OCI-LY7 (cell line): Measurements from ENCODE around the gene FAM131C. TPM values are rescaled to one million over a fixed set of nuclear protein-coding genes. Genes with fewer than 3 reads are reported as not detected.

ENCODE experiments used
- BruUV-seq: library from RNA; stranded (reverse); fragments of 400-500 nt; replicated peaks from 2 replicates; lab custom pipeline; 2021; lab: Mats Ljungman, UMichigan
- CTCF ChIA-PET: fragments of 300-600 bp; sonication (Branson Sonifier 250); formaldehyde crosslinking; loops from one replicate; lab custom pipeline; 2022; ENCODE audit warnings: antibody characterized with exemption; ENCODE audit not compliant: unreplicated experiment; lab: Charles Lee
- POLR2A ChIA-PET: fragments of 300-600 bp; sonication (Branson Sonifier 250); formaldehyde crosslinking; loops from one replicate; lab custom pipeline; 2022; ENCODE audit warnings: antibody characterized with exemption; lab: Charles Lee
- DNase-seq: peaks from one replicate; pipeline ENCODE4 v3.0.0-alpha.2; 2015; ENCODE audit warnings: low spot score
- H2AFZ ChIP-seq: fragments of 200-600 bp; sonication (generic), shearing (Covaris generic); 2 replicates; pipeline ENCODE4 v1.6.1; 2014; ENCODE audit warnings: mild to moderate bottlenecking, antibody characterized with exemption, low read length, moderate library complexity
- H3K27ac ChIP-seq: fragments of 200-600 bp; sonication (generic); 2 replicates; pipeline ENCODE4 v1.5.1; 2014; ENCODE audit warnings: mixed run types, low read depth, mild to moderate bottlenecking, moderate library complexity, low read length, inconsistent platforms; ENCODE audit not compliant: poor library complexity, severe bottlenecking
- H3K36me3 ChIP-seq: fragments of 200-600 bp; sonication (generic); 2 replicates; pipeline ENCODE4 v1.6.1; 2014; ENCODE audit warnings: mild to moderate bottlenecking, antibody characterized with exemption, low read length, moderate library complexity, mixed read lengths; ENCODE audit not compliant: insufficient read depth
- H3K4me1 ChIP-seq: fragments of 200-600 bp; sonication (generic); 2 replicates; pipeline ENCODE4 v1.5.1; 2014; ENCODE audit warnings: mild to moderate bottlenecking, low read length; ENCODE audit not compliant: insufficient read depth, poor library complexity, severe bottlenecking
- H3K4me2 ChIP-seq: fragments of 200-600 bp; sonication (generic); 2 replicates; pipeline ENCODE4 v1.6.1; 2014; ENCODE audit warnings: mild to moderate bottlenecking, low read length
- H3K4me3 ChIP-seq: fragments of 200-600 bp; sonication (generic); 2 replicates; pipeline ENCODE4 v1.5.1; 2014; ENCODE audit warnings: mild to moderate bottlenecking, low read depth, low read length; ENCODE audit not compliant: poor library complexity, severe bottlenecking
- H3K79me2 ChIP-seq: fragments of 200-600 bp; sonication (generic); 2 replicates; pipeline ENCODE4 v1.6.1; 2016; ENCODE audit warnings: low read depth, mild to moderate bottlenecking, low read length, moderate library complexity, mixed read lengths; ENCODE audit not compliant: insufficient read depth
- H3K9me2 ChIP-seq: fragments of 200-600 bp; sonication (generic); 2 replicates; pipeline ENCODE4 v1.6.1; 2016; ENCODE audit warnings: mild to moderate bottlenecking, low read length, mixed read lengths; ENCODE audit not compliant: insufficient read depth
- H3K9me3 ChIP-seq: fragments of 200-600 bp; sonication (generic); 2 replicates; pipeline ENCODE4 v1.6.1; 2014; ENCODE audit warnings: mild to moderate bottlenecking, mixed run types, low read length, mixed read lengths
- H4K20me1 ChIP-seq: fragments of 200-600 bp; sonication (generic); 2 replicates; pipeline ENCODE4 v1.6.1; 2014; ENCODE audit warnings: mild to moderate bottlenecking, antibody characterized with exemption, low read length, moderate library complexity, mixed read lengths; ENCODE audit not compliant: insufficient read depth
- EZH2phosphoT487 ChIP-seq: fragments of 200-600 bp; sonication (generic); IDR thresholded peaks from 2 replicates; pipeline ENCODE4 v1.6.1; 2018; ENCODE audit warnings: low read depth, borderline replicate concordance, mild to moderate bottlenecking, mixed run types, antibody characterized with exemption, low read length, moderate library complexity, mixed read lengths
- intact Hi-C: fragments of 100-400 bp; cut with micrococcal nuclease; formaldehyde crosslinking; loops from one replicate; pipeline ENCODE4 v1.10.0; 2022; ENCODE audit not compliant: unreplicated experiment
- total RNA-seq, 2 experiments: library from RNA; depleted of rRNA in 1 of 2; stranded (reverse); fragments of >200 nt in 1 of 2; shearing (Covaris generic) in 1 of 2; gene quantifications; 2 replicates each; pipeline ENCODE4 v1.2.3, GENCODE V29; 2014 to 2022
- TF ChIP-seq, protein P1 (sequence below): fragments of 200-600 bp; sonication (generic); conservative IDR thresholded peaks from 2 replicates; pipeline ENCODE4 v1.5.1; 2014; ENCODE audit warnings: mild to moderate bottlenecking, antibody characterized with exemption, low read length, moderate library complexity, mixed read lengths

Gene FAM131C
- total RNA-seq, 2 experiments from 2014 or later: not detected

DNA sequence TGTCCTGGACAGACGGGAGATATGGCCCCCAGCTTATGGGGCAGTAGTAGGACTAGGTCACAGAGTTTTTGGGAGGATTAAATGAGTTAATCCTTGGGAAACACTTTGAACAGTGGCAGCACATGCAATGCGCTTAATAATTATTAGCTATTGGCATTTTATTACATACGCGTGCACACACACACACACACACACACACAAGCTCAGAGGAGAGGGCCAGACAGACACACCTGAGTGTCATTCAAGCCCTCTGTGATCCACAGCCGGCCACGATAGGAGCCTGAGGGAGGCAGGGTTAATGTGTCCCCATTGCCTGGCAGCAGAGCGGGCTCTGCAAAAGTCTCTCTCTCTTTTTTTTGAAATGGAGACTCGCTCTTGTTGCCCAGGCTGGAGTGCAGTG lies 44.5 kb upstream of the FAM131C start:
- Histone ChIP-seq H3K4me2 (no peak overlapping the region), H3K27ac (no peak overlapping the region), H4K20me1 (no peaks in the 10 kb centered on the region), H2AFZ (no peak overlapping the region), H3K9me3 (no peaks in the 10 kb centered on the region), H3K36me3 (no peaks in the 10 kb centered on the region), H3K79me2 (no peaks in the 10 kb centered on the region), H3K4me3 (no peak overlapping the region), H3K4me1 (no peaks in the 10 kb centered on the region), H3K9me2 (no peaks in the 10 kb centered on the region)
- CTCF ChIA-PET: no interaction called here
- TF ChIP-seq, protein P1, sequence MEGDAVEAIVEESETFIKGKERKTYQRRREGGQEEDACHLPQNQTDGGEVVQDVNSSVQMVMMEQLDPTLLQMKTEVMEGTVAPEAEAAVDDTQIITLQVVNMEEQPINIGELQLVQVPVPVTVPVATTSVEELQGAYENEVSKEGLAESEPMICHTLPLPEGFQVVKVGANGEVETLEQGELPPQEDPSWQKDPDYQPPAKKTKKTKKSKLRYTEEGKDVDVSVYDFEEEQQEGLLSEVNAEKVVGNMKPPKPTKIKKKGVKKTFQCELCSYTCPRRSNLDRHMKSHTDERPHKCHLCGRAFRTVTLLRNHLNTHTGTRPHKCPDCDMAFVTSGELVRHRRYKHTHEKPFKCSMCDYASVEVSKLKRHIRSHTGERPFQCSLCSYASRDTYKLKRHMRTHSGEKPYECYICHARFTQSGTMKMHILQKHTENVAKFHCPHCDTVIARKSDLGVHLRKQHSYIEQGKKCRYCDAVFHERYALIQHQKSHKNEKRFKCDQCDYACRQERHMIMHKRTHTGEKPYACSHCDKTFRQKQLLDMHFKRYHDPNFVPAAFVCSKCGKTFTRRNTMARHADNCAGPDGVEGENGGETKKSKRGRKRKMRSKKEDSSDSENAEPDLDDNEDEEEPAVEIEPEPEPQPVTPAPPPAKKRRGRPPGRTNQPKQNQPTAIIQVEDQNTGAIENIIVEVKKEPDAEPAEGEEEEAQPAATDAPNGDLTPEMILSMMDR: no peak
- TF ChIP-seq EZH2phosphoT487: no peak
- POLR2A ChIA-PET: interaction anchor here (0.6 kb wide), 1 partner anchor 105 kb away, joined by 4 read pairs; no protein-coding TSS in a partner anchor
- intact Hi-C loops: no loop called here
- no peak for DNase-seq
- BruUV-seq: no TSS peak

DNA sequence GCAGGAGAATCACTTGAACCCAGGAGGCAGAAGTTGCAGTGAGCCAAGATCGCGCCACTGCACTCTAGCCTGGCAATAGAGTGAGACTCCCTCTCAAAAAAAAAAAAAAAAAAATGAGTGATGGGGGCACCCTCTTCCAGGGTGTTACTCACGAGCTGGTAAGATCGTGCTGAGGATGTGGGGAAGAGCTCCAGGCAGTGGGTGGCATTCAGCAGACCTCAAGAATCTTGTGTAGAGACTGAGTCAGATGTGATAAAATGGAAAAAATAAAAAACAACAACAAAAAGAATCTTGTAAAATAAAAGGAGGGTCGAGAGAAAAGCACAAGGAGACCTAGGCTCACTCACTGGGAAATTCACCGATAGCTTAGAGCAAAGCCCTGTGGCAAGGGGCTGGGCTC lies 43.9 kb upstream of the FAM131C start:
- CTCF ChIA-PET: no interaction called here
- POLR2A ChIA-PET: interaction anchor here (0.6 kb wide), 1 partner anchor 104 kb away, joined by 4 read pairs; no protein-coding TSS in a partner anchor
- no peaks in the 10 kb centered on the region for H3K4me1 ChIP-seq
- no peaks in the 10 kb centered on the region for H3K9me2 ChIP-seq
- no peaks in the 10 kb centered on the region for H3K79me2 ChIP-seq
- no peaks in the 10 kb centered on the region for H3K36me3 ChIP-seq
- no peak overlapping the region for H2AFZ ChIP-seq
- H4K20me1 ChIP-seq: no peaks in the 10 kb centered on the region
- no peak for DNase-seq
- TF ChIP-seq EZH2phosphoT487: no peak
- TF ChIP-seq, protein P1: no peak
- no peaks in the 10 kb centered on the region for H3K9me3 ChIP-seq
- no TSS peak for BruUV-seq
- no peak overlapping the region for H3K4me3 ChIP-seq
- H3K4me2 ChIP-seq: no peak overlapping the region
- H3K27ac ChIP-seq: no peak overlapping the region
- intact Hi-C loops: no loop called here

DNA sequence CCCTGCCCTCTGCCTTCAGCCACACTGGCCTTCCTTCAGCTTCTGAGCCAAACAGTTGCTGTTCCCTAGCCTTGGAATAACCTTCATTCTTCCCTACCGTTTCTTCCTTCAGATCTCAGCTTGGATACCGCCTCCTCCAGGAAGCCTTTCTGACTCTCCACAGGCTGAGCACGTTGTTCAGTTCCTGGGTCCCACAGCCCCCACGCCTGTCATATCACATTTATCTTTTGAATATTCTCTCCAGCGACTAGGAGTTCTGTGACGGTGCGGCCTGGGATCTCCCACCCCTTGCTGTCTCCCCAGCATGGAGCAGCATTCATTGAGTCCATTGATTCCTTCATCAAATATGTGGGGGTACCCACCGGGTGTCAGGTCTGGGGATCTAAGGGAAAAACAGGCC lies 43.2 kb upstream of the FAM131C start:
- Histone ChIP-seq H3K4me1 (no peaks in the 10 kb centered on the region), H3K79me2 (no peaks in the 10 kb centered on the region), H3K4me3 (no peak overlapping the region), H3K27ac (no peak overlapping the region), H3K4me2 (no peak overlapping the region), H3K36me3 (no peaks in the 10 kb centered on the region), H3K9me3 (no peaks in the 10 kb centered on the region), H3K9me2 (no peaks in the 10 kb centered on the region), H4K20me1 (no peaks in the 10 kb centered on the region), H2AFZ (no peak overlapping the region)
- POLR2A ChIA-PET: no interaction called here
- intact Hi-C loops: no loop called here
- CTCF ChIA-PET: no interaction called here
- no TSS peak for BruUV-seq
- no peak for DNase-seq
- no peak for TF ChIP-seq EZH2phosphoT487
- TF ChIP-seq, protein P1: no peak
